PC-3 (cell line): Measurements from ENCODE around the gene CHRDL2. TPM values are rescaled to one million over a fixed set of nuclear protein-coding genes. Genes with fewer than 3 reads are reported as not detected.

Experiments used
- ATAC-seq: fragments of 200-7000 bp; cut with Tn5 transposase; 2 replicates; pipeline ENCODE4 v1.9.1; 2020; ENCODE audit warnings: mild to moderate bottlenecking, moderate library complexity
- BruUV-seq: library from RNA; stranded (reverse); fragments of 400-500 nt; replicated peaks from 2 replicates; lab custom pipeline; 2021; lab: Mats Ljungman, UMichigan
- CTCF ChIA-PET: fragments of 300-600 bp; sonication (Branson Sonifier 250); formaldehyde crosslinking; loops from one replicate; lab custom pipeline; 2022; ENCODE audit warnings: antibody characterized with exemption; lab: Charles Lee
- POLR2A ChIA-PET: fragments of 300-600 bp; sonication (Branson Sonifier 250); formaldehyde crosslinking; loops from one replicate; lab custom pipeline; 2022; ENCODE audit warnings: antibody characterized with exemption; ENCODE audit not compliant: unreplicated experiment; lab: Charles Lee
- DNase-seq: peaks from one replicate; pipeline ENCODE4 v3.0.0-alpha.2; 2015
- H2AFZ ChIP-seq: fragments of 300-600 bp; sonication (generic); 2 replicates; pipeline ENCODE4 v1.6.0; 2016; ENCODE audit warnings: antibody characterized with exemption, low read length
- H3F3A ChIP-seq: fragments of 300-600 bp; sonication (generic); one replicate; pipeline ENCODE4 v1.6.0; 2017; ENCODE audit warnings: antibody characterized with exemption, low read length, control low read depth, mild to moderate bottlenecking; ENCODE audit not compliant: unreplicated experiment
- H3K27ac ChIP-seq: fragments of 300-600 bp; sonication (generic); 2 replicates; pipeline ENCODE4 v1.5.1; 2016; ENCODE audit warnings: mild to moderate bottlenecking, low read length
- H3K27me3 ChIP-seq: fragments of 300-600 bp; sonication (generic); 2 replicates; pipeline ENCODE4 v1.6.1; 2016; ENCODE audit warnings: low read length, mixed read lengths
- H3K36me3 ChIP-seq: fragments of 300-600 bp; sonication (generic); 2 replicates; pipeline ENCODE4 v1.6.1; 2016; ENCODE audit warnings: low read depth, mixed run types, low read length, mixed read lengths
- H3K4me1 ChIP-seq: fragments of 300-600 bp; sonication (generic); 2 replicates; pipeline ENCODE4 v1.5.1; 2016; ENCODE audit warnings: low read length; ENCODE audit not compliant: insufficient read depth
- H3K4me2 ChIP-seq: fragments of 300-600 bp; sonication (generic); 2 replicates; pipeline ENCODE4 v1.6.0; 2016; ENCODE audit warnings: low read length
- H3K4me3 ChIP-seq: fragments of 300-600 bp; sonication (generic); 2 replicates; pipeline ENCODE4 v1.5.1; 2016; ENCODE audit warnings: mild to moderate bottlenecking, low read length, mixed read lengths
- H3K79me2 ChIP-seq: fragments of 300-600 bp; sonication (generic); 2 replicates; pipeline ENCODE4 v1.6.1; 2017; ENCODE audit warnings: low read length, mixed read lengths
- H3K9ac ChIP-seq: fragments of 300-600 bp; sonication (generic); 2 replicates; pipeline ENCODE4 v1.6.0; 2016; ENCODE audit warnings: mild to moderate bottlenecking, low read length
- H3K9me2 ChIP-seq: fragments of 300-600 bp; sonication (generic); replicated peaks from 2 replicates; pipeline ENCODE4 v1.6.1; 2016; ENCODE audit warnings: mixed run types, low read length, mixed read lengths
- H3K9me3 ChIP-seq: fragments of 300-600 bp; sonication (generic); 2 replicates; pipeline ENCODE4 v1.6.1; 2016; ENCODE audit warnings: low read length, mixed read lengths
- H4K20me1 ChIP-seq: fragments of 300-600 bp; sonication (generic); 2 replicates; pipeline ENCODE4 v1.6.1; 2016; ENCODE audit warnings: low read length, mixed read lengths
- EZH2 ChIP-seq: fragments of 300-600 bp; sonication (generic); IDR thresholded peaks from one replicate; pipeline ENCODE4 v1.6.1; 2017; ENCODE audit warnings: antibody characterized with exemption, mild to moderate bottlenecking, low read length; ENCODE audit not compliant: unreplicated experiment
- EZH2phosphoT487 ChIP-seq: fragments of 300-600 bp; sonication (generic); IDR thresholded peaks from 2 replicates; pipeline ENCODE4 v1.6.1; 2018; ENCODE audit warnings: mild to moderate bottlenecking, antibody characterized with exemption, low read length, borderline replicate concordance
- intact Hi-C: fragments of 100-400 bp; cut with micrococcal nuclease; formaldehyde crosslinking; loops from 2 replicates; pipeline ENCODE4 v1.9.0; 2023
- total RNA-seq: library from RNA; depleted of rRNA; stranded (reverse); fragments of >200 nt; gene quantifications from 2 replicates; pipeline ENCODE4 v1.2.3, GENCODE V29; 2014
- TF ChIP-seq, protein P1 (sequence below): fragments of 300-600 bp; sonication (generic); conservative IDR thresholded peaks from 2 replicates; pipeline ENCODE4 v1.5.1; 2017; ENCODE audit warnings: antibody characterized with exemption, low read depth, mild to moderate bottlenecking, low read length

CHRDL2 gene
- total RNA-seq, 1 experiment from 2014 or later, result not detected

DNA sequence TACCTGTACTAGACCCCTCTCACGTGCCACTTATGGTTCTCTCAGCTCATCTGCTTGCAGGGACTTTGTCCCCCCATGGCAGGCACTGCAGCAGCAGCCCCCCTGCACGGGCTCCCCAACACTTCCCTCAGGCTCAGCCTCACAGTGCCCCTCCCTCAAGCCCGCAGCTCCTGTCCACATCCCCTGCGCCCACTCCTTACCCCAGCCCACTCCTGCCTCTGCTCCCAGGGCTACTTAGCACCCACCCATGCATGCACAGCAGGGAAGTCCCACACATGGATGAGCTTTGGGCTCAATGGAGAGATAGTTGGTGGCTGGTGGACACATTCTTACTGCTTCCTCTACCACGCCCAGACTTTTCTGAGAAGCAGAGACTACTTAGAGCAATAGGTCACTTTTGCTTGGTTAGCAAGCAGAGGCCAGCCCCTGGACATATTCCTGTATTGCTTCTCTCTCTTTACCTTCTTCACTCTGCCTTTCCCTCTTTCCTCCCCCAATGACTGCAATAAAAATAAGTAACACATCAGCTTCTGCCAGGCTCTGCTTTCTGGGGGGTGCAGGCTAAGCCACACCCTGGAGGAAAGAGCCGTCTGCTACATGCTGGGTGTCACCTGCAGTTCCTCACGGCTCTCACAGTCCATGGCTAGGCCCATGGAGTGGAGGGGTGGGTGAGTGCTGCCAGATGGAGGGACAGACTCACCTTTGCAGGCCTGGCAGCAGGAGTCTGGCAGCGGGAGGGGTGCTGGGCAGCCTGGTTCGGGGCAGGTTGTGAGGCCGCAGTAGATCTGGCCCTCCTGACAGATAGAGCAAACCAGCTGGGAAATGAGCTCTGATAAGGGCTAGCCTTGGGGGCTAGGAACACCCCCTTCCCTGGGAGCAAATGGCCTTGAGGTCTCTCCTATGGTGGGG, 23.4 kb downstream of the CHRDL2 start:
- no TSS peak for BruUV-seq
- Histone ChIP-seq H3K9me3 (no peaks in the 10 kb centered on the region), H3K9me2 (no peaks in the 10 kb centered on the region), H3K27ac (no peak overlapping the region), H3K4me3 (no peak overlapping the region), H4K20me1 (no peaks in the 10 kb centered on the region), H3K4me1 (no peaks in the 10 kb centered on the region), H3K79me2 (no peaks in the 10 kb centered on the region), H3K36me3 (no peaks in the 10 kb centered on the region), H3K4me2 (no peak overlapping the region), H3K9ac (no peak overlapping the region), H3F3A (no peaks in the 10 kb centered on the region), H2AFZ (no peak overlapping the region), H3K27me3 (no peaks in the 10 kb centered on the region)
- ChIA-PET POLR2A (no interaction called here), CTCF (no interaction called here)
- intact Hi-C loops, result no loop called here
- no peak for ATAC-seq
- DNase-seq, result no peak
- TF ChIP-seq, protein P1, sequence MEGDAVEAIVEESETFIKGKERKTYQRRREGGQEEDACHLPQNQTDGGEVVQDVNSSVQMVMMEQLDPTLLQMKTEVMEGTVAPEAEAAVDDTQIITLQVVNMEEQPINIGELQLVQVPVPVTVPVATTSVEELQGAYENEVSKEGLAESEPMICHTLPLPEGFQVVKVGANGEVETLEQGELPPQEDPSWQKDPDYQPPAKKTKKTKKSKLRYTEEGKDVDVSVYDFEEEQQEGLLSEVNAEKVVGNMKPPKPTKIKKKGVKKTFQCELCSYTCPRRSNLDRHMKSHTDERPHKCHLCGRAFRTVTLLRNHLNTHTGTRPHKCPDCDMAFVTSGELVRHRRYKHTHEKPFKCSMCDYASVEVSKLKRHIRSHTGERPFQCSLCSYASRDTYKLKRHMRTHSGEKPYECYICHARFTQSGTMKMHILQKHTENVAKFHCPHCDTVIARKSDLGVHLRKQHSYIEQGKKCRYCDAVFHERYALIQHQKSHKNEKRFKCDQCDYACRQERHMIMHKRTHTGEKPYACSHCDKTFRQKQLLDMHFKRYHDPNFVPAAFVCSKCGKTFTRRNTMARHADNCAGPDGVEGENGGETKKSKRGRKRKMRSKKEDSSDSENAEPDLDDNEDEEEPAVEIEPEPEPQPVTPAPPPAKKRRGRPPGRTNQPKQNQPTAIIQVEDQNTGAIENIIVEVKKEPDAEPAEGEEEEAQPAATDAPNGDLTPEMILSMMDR, result no peak
- no peak for TF ChIP-seq EZH2
- no peak for TF ChIP-seq EZH2phosphoT487

DNA sequence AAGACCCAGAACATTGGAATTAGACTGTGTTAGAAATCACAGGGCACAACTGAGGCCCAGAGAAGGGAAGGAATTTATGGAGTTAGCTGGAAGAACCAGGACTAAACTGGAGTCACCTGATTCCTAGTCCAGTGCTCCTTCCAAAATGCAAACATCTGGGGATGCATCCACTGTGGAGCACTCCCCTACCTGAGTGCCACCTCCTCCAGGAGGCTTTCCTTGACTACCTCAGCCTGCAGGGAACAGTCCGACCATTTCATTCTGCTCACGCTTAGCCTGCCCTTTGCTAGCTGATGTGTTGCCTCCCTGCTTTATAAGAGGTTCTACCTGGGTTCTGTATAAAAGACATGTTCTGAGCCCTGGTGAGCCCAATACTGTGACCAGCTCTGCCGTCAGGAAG, 24.0 kb downstream of the CHRDL2 start:
- ATAC-seq (no peak), DNase-seq (no peak)
- Histone ChIP-seq H3K9me3 (no peaks in the 10 kb centered on the region), H3K27me3 (no peaks in the 10 kb centered on the region), H3K4me3 (no peak overlapping the region), H3K36me3 (no peaks in the 10 kb centered on the region), H3K4me2 (no peak overlapping the region), H4K20me1 (no peaks in the 10 kb centered on the region), H3K4me1 (no peaks in the 10 kb centered on the region), H3K9ac (no peak overlapping the region), H3K27ac (no peak overlapping the region), H3K9me2 (no peaks in the 10 kb centered on the region), H2AFZ (no peak overlapping the region), H3K79me2 (no peaks in the 10 kb centered on the region), H3F3A (no peaks in the 10 kb centered on the region)
- BruUV-seq, result no TSS peak
- intact Hi-C loops, result no loop called here
- ChIA-PET POLR2A (no interaction called here), CTCF (no interaction called here)
- no peak for TF ChIP-seq EZH2phosphoT487

DNA sequence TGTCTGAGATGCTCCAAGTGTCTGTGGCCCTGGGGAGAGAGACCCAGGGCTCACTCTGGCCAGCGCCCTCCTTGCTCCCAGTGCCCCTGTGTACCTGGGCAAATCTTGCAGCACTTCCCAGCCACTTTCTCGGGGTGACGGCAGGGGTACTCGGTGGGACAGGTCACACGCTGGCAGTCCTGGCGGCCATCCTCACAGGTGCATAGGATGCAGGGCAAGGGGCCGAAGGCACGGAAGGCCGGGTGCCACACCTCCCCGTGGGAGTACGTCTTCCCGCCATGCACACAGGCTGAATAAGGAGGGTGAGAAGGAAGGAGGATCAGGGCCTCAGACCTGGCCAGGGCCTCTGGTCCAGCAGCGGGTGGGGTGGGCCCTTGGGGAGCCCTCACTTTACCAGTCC, 28.0 kb downstream of the CHRDL2 start:
- DNase-seq (no peak), ATAC-seq (no peak)
- ChIA-PET POLR2A (no interaction called here), CTCF (interaction anchor here (1.2 to 2.5 kb wide), 3 partner anchors 21 to 37 kb away, joined by 9 to 28 read pairs (median 22); no protein-coding TSS in a partner anchor)
- TF ChIP-seq, protein P1, result no peak
- TF ChIP-seq EZH2 (no peak), EZH2phosphoT487 (no peak)
- H3K79me2 ChIP-seq, result no peaks in the 10 kb centered on the region
- no peaks in the 10 kb centered on the region for H3K36me3 ChIP-seq
- intact Hi-C loops, result no loop called here
- no peak overlapping the region for H3K4me2 ChIP-seq
- no peak overlapping the region for H3K27ac ChIP-seq
- no peaks in the 10 kb centered on the region for H3K9me2 ChIP-seq
- no peaks in the 10 kb centered on the region for H3K27me3 ChIP-seq
- no peak overlapping the region for H2AFZ ChIP-seq
- no peaks in the 10 kb centered on the region for H3K9me3 ChIP-seq
- BruUV-seq, result no TSS peak
- H3K4me1 ChIP-seq, result no peaks in the 10 kb centered on the region
- no peaks in the 10 kb centered on the region for H4K20me1 ChIP-seq
- H3F3A ChIP-seq, result no peaks in the 10 kb centered on the region
- no peak overlapping the region for H3K4me3 ChIP-seq
- H3K9ac ChIP-seq, result no peak overlapping the region
